GM19043 (cell line): ENCODE results near the gene ANLN.
"Not testable (repeated sequence)": the region's sequence is repeated elsewhere in the genome, so short reads cannot be mapped to it uniquely, and the experiment has no call there.

ENCODE experiments used
- ATAC-seq: cut with Tn5 transposase; IDR thresholded peaks from one replicate; pipeline ENCODE4 v1.9.1; 2021; ENCODE audit warnings: low read depth; ENCODE audit not compliant: unreplicated experiment

Gene ANLN

GRCh38 chr7:36370046-36370445 lies 19.6 kb upstream of the ANLN start:
- ATAC-seq = no peak

GRCh38 chr7:36372156-36372555 lies 17.5 kb upstream of the ANLN start:
- no peak for ATAC-seq

- ATAC-seq = not testable (repeated sequence)
Measured at GRCh38 chr7:36378555-36378954, 11.1 kb upstream of the ANLN start.

- no peak for ATAC-seq
Measured at GRCh38 chr7:36379831-36380504, 9.7 kb upstream of the ANLN start.

GRCh38 chr7:36381056-36381455 lies 8.6 kb upstream of the ANLN start:
- no peak for ATAC-seq

- ATAC-seq = not testable (repeated sequence)
Measured at GRCh38 chr7:36383284-36383683, 6.4 kb upstream of the ANLN start.

- ATAC-seq = not testable (repeated sequence)
Measured at GRCh38 chr7:36385646-36386045, 4.0 kb upstream of the ANLN start.

GRCh38 chr7:36387435-36388231 lies 2.0 kb upstream of the ANLN start:
- ATAC-seq = no peak

GRCh38 chr7:36388423-36388822 lies 1.2 kb upstream of the ANLN start:
- no peak for ATAC-seq

GRCh38 chr7:36390199-36391090 lies 783 bp downstream of the ANLN start:
- peak; percentile 12 for ATAC-seq

- no peak for ATAC-seq
Measured at GRCh38 chr7:36391436-36392198, 2.0 kb downstream of the ANLN start.

- ATAC-seq = no peak
Measured at GRCh38 chr7:36393826-36394225, 4.2 kb downstream of the ANLN start.

- no peak for ATAC-seq
Measured at GRCh38 chr7:36395171-36395894, 5.7 kb downstream of the ANLN start.

GRCh38 chr7:36396150-36396549 lies 6.5 kb downstream of the ANLN start:
- no peak for ATAC-seq

GRCh38 chr7:36400036-36400435 lies 10.4 kb downstream of the ANLN start:
- no peak for ATAC-seq

- ATAC-seq = no peak
Measured at GRCh38 chr7:36400606-36401005, 10.9 kb downstream of the ANLN start.

GRCh38 chr7:36403452-36403851 lies 13.8 kb downstream of the ANLN start:
- no peak for ATAC-seq

- ATAC-seq = no peak
Measured at GRCh38 chr7:36404639-36405408, 15.2 kb downstream of the ANLN start.

GRCh38 chr7:36405409-36405803 lies 15.7 kb downstream of the ANLN start:
- no peak for ATAC-seq
